Measurements from ENCODE around the gene ADAMTS12.

- TF ChIP-seq CTCF (IDR thresholded peaks at IDR 0.05; ENCODE audit: low read depth, low read length) (no peak), EZH2phosphoT487 (IDR thresholded peaks at IDR 0.05; ENCODE audit: low read depth) (no peak)
These were observed 50.8 kb downstream of the ADAMTS12 start for GRCh38 chr5:33840927-33841547.
